Measurements from ENCODE around the gene MCOLN1. TPM values are rescaled to one million over a fixed set of nuclear protein-coding genes. Genes with fewer than 3 reads are reported as not detected.

The MCOLN1 gene
- total and polyA plus RNA-seq, 2 of the 8 experiments (the other 6 are each of a cell fraction or from before 2014, with no cell fraction given) = 19.1 to 40.0 TPM

- Histone ChIP-seq H2BK15ac (ENCODE audit: low read length) (no peak overlapping the region), H4K91ac (replicated peaks; ENCODE audit: insufficient read length, low read length) (no peak overlapping the region), H4K20me1 (replicated peaks in 1 of 2; ENCODE audit: control insufficient read depth in 1 of 2, insufficient read depth in 2 of 2, low read length in 2 of 2) (peaks cover 0 to 4% of the 10 kb centered on the region in 2 experiments), H2AK5ac (ENCODE audit: low read depth, low read length) (no peak overlapping the region), H3K4me3 (ENCODE audit: extremely low read depth in 1 of 4, insufficient read depth in 2 of 4, low read depth in 3 of 4, low read length in 4 of 4) (no peak overlapping the region), H3K4me2 (ENCODE audit: insufficient read depth in 1 of 2, low read depth in 2 of 2, low read length in 2 of 2) (no peak overlapping the region), H3K14ac (ENCODE audit: insufficient read length) (no peak overlapping the region), H4K8ac (ENCODE audit: extremely low read depth, insufficient read depth, low read length) (no peak overlapping the region), H2BK120ac (replicated peaks; ENCODE audit: low read depth, low read length) (no peak overlapping the region), H3K56ac (replicated peaks; ENCODE audit: insufficient read length, low read depth, low read length) (no peak overlapping the region), H3K9ac (replicated peaks in 1 of 4; ENCODE audit: extremely low read depth in 1 of 4, low read depth in 3 of 4, low read length in 3 of 4) (no peak overlapping the region), H3K18ac (ENCODE audit: extremely low read depth, low read length) (no peak overlapping the region), H2BK20ac (ENCODE audit: low read length) (no peak overlapping the region), H2BK12ac (ENCODE audit: low read depth, low read length) (no peak overlapping the region), H3K36me3 (ENCODE audit: control insufficient read depth in 2 of 4, insufficient read depth in 4 of 4, low read length in 3 of 4) (peaks cover 0 to 9% (median 0%) of the 10 kb centered on the region in 4 experiments; a peak in 3 of 8 replicates), H3K23ac (ENCODE audit: insufficient read length) (no peak overlapping the region), H3K27me3 (replicated peaks in 1 of 4; ENCODE audit: control insufficient read depth in 3 of 4, extremely low read depth in 1 of 4, insufficient read depth in 3 of 4, low read length in 3 of 4) (no peaks in the 10 kb centered on the region), H3K79me2 (ENCODE audit: control insufficient read depth in 1 of 2, insufficient read depth in 2 of 2, low read length in 2 of 2) (no peaks in the 10 kb centered on the region), H3K79me1 (ENCODE audit: low read depth, low read length) (no peaks in the 10 kb centered on the region), H3K4ac (replicated peaks; ENCODE audit: insufficient read length, low read depth, low read length) (no peak overlapping the region), H3K9me3 (ENCODE audit: insufficient read depth in 2 of 2, low read depth in 1 of 2, low read length in 1 of 2) (no peaks in the 10 kb centered on the region), H4K5ac (ENCODE audit: insufficient read length, low read depth, low read length) (no peak overlapping the region), H3K4me1 (replicated peaks in 1 of 4; ENCODE audit: control insufficient read depth in 3 of 4, insufficient read depth in 4 of 4, low read length in 3 of 4) (peaks cover 0 to 6% (median 2%) of the 10 kb centered on the region in 4 experiments; a peak in 3 of 7 replicates), H2BK5ac (ENCODE audit: low read depth, low read length) (no peak overlapping the region), H3K27ac (ENCODE audit: low read depth, low read length) (no peak overlapping the region), H2AFZ (ENCODE audit: low read length) (no peak overlapping the region), H3K23me2 (ENCODE audit: low read depth, low read length) (no peaks in the 10 kb centered on the region; the same call in 1 of the 2 replicates)
- 91% methylated on average over 28 of the region's 32 CpGs; no CpG with 5 or more reads in 1 of the 2 experiments for WGBS, 2 experiments (ENCODE audit: extremely low coverage in 1 of 2, insufficient coverage in 1 of 2, insufficient read length in 1 of 2, insufficient replicate concordance in 2 of 2, low coverage in 1 of 2, low lambda C conversion rate in 2 of 2, missing lambda C conversion rate in 1 of 2)
- POLR2A ChIA-PET (ENCODE audit: partially characterized antibody) = interaction anchor here (0.8 kb wide), 1 partner anchor 13 kb away, joined by 3 read pairs; no protein-coding TSS in a partner anchor
- CTCF ChIA-PET (ENCODE audit: partially characterized antibody) = no interaction called here
- FAIRE-seq = no peak
- TF ChIP-seq ASH2L (IDR thresholded peaks at IDR 0.05; ENCODE audit: low read length) (no peak), SP1 (IDR thresholded peaks at IDR 0.05; ENCODE audit: low read depth, low read length) (no peak), NANOG (IDR thresholded peaks at IDR 0.05; ENCODE audit: insufficient read depth, low read depth, low read length, poor library complexity, severe bottlenecking) (no peak), SIX5 (IDR thresholded peaks at IDR 0.05; ENCODE audit: low read depth, low read length) (no peak), TEAD4 (IDR thresholded peaks at IDR 0.05; ENCODE audit: low read depth, low read length) (no peak), GABPA (IDR thresholded peaks at IDR 0.05; ENCODE audit: borderline replicate concordance, insufficient read depth, low read length) (no peak), SP2 (IDR thresholded peaks at IDR 0.05; ENCODE audit: low read length) (no peak), SRF (IDR thresholded peaks at IDR 0.05; ENCODE audit: low read depth, low read length) (no peak), EGR1 (IDR thresholded peaks at IDR 0.05; ENCODE audit: borderline replicate concordance, low read depth, low read length) (no peak), SP4 (IDR thresholded peaks at IDR 0.05; ENCODE audit: low read length) (no peak), CHD1 (IDR thresholded peaks at IDR 0.05; ENCODE audit: low read depth, low read length) (no peak), TBP (IDR thresholded peaks at IDR 0.05; ENCODE audit: low read depth, low read length) (no peak), YY1 (IDR thresholded peaks at IDR 0.05; ENCODE audit: low read depth, low read length) (no peak), ZNF274 (IDR thresholded peaks at IDR 0.05; ENCODE audit: borderline replicate concordance, extremely low read depth, low read length) (no peak)
- DNase-seq (ENCODE audit: low read depth in 1 of 2, low spot score in 2 of 2) = no peak
Measured at GRCh38 chr19:7528522-7529245, 6.3 kb downstream of the MCOLN1 start.
